ENCODE measurements around the gene ZC3H14.

DNA sequence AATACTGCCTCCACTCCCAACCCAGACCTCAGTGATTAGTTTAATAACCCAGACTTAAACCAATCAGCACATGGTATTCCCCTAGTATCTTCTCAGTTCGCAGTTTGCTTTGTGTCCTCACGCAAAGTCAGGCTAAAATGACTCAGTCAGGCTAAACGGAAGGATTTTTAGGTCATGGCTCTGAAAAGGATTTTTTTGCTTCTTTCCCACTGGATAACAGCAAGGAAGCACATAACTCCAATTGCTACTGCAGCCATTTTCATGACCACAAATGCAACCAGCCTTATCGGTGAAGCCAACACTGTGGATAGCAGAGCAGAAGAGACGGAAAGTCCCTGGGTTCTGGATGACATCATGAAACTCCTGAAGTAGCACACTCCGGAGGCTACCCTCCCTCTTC lies 67.7 kb downstream of the ZC3H14 start:
- TF ChIP-seq SP1 (IDR thresholded peaks at IDR 0.05) (no peak), JUND (IDR thresholded peaks at IDR 0.05) (no peak), ATF3 (IDR thresholded peaks at IDR 0.05) (no peak), TAF1 (conservative IDR thresholded peaks at IDR 0.05) (no peak), GABPA (IDR thresholded peaks at IDR 0.05 in 1 of 2, conservative IDR thresholded peaks at IDR 0.05 in 1 of 2) (no peak), EGR1 (IDR thresholded peaks at IDR 0.05; ENCODE audit: low read depth in 2 of 2) (no peak), YY1 (IDR thresholded peaks at IDR 0.05) (no peak)
- TF ChIP-seq, protein P1, sequence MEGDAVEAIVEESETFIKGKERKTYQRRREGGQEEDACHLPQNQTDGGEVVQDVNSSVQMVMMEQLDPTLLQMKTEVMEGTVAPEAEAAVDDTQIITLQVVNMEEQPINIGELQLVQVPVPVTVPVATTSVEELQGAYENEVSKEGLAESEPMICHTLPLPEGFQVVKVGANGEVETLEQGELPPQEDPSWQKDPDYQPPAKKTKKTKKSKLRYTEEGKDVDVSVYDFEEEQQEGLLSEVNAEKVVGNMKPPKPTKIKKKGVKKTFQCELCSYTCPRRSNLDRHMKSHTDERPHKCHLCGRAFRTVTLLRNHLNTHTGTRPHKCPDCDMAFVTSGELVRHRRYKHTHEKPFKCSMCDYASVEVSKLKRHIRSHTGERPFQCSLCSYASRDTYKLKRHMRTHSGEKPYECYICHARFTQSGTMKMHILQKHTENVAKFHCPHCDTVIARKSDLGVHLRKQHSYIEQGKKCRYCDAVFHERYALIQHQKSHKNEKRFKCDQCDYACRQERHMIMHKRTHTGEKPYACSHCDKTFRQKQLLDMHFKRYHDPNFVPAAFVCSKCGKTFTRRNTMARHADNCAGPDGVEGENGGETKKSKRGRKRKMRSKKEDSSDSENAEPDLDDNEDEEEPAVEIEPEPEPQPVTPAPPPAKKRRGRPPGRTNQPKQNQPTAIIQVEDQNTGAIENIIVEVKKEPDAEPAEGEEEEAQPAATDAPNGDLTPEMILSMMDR (IDR thresholded peaks at IDR 0.05; ENCODE audit: low read depth, low read length, missing input control): no peak
- TF ChIP-seq, protein P2, sequence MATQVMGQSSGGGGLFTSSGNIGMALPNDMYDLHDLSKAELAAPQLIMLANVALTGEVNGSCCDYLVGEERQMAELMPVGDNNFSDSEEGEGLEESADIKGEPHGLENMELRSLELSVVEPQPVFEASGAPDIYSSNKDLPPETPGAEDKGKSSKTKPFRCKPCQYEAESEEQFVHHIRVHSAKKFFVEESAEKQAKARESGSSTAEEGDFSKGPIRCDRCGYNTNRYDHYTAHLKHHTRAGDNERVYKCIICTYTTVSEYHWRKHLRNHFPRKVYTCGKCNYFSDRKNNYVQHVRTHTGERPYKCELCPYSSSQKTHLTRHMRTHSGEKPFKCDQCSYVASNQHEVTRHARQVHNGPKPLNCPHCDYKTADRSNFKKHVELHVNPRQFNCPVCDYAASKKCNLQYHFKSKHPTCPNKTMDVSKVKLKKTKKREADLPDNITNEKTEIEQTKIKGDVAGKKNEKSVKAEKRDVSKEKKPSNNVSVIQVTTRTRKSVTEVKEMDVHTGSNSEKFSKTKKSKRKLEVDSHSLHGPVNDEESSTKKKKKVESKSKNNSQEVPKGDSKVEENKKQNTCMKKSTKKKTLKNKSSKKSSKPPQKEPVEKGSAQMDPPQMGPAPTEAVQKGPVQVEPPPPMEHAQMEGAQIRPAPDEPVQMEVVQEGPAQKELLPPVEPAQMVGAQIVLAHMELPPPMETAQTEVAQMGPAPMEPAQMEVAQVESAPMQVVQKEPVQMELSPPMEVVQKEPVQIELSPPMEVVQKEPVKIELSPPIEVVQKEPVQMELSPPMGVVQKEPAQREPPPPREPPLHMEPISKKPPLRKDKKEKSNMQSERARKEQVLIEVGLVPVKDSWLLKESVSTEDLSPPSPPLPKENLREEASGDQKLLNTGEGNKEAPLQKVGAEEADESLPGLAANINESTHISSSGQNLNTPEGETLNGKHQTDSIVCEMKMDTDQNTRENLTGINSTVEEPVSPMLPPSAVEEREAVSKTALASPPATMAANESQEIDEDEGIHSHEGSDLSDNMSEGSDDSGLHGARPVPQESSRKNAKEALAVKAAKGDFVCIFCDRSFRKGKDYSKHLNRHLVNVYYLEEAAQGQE (IDR thresholded peaks at IDR 0.05): no peak
